Smooth muscle cell (in vitro differentiated cells): ENCODE results near the gene CAMKK2. TPM values are rescaled to one million over a fixed set of nuclear protein-coding genes. Genes with fewer than 3 reads are reported as not detected.

ENCODE experiments used
- DNase-seq: peaks from one replicate; lab custom pipeline; 2025; ENCODE audit not compliant: unreplicated experiment; lab: John Stamatoyannopoulos, UW
- H2AFZ ChIP-seq: fragments of 200-600 bp; sonication (generic); 2 replicates; pipeline ENCODE4 v1.6.0; 2016; ENCODE audit warnings: antibody characterized with exemption, low read depth, mild to moderate bottlenecking
- H3F3A ChIP-seq: fragments of 200-600 bp; sonication (generic); 2 replicates; pipeline ENCODE4 v1.6.0; 2017; ENCODE audit warnings: antibody characterized with exemption, low read depth
- H3K27ac ChIP-seq: fragments of 200-600 bp; sonication (generic); 2 replicates; pipeline ENCODE4 v1.5.1; 2016; ENCODE audit warnings: low read depth, mild to moderate bottlenecking
- H3K27me3 ChIP-seq: fragments of 200-600 bp; sonication (generic); 2 replicates; pipeline ENCODE4 v1.6.1; 2016; ENCODE audit warnings: low read depth, mild to moderate bottlenecking
- H3K36me3 ChIP-seq: fragments of 200-600 bp; sonication (generic); 2 replicates; pipeline ENCODE4 v1.5.1; 2016; ENCODE audit warnings: low read depth
- H3K4me1 ChIP-seq: fragments of 200-600 bp; sonication (generic); 2 replicates; pipeline ENCODE4 v1.5.1; 2016; ENCODE audit warnings: low read depth
- H3K4me2 ChIP-seq: fragments of 200-600 bp; sonication (generic); 2 replicates; pipeline ENCODE4 v1.6.0; 2016; ENCODE audit warnings: mild to moderate bottlenecking
- H3K4me3 ChIP-seq: fragments of 200-600 bp; sonication (generic); 2 replicates; pipeline ENCODE4 v1.5.1; 2016; ENCODE audit warnings: mild to moderate bottlenecking
- H3K79me2 ChIP-seq: fragments of 200-600 bp; sonication (generic); 2 replicates; pipeline ENCODE4 v1.6.0; 2016; ENCODE audit warnings: low read depth, mild to moderate bottlenecking
- H3K9ac ChIP-seq: fragments of 200-600 bp; sonication (generic); 2 replicates; pipeline ENCODE4 v1.6.0; 2016; ENCODE audit warnings: low read depth
- H3K9me3 ChIP-seq: fragments of 200-600 bp; sonication (generic); replicated peaks from 2 replicates; pipeline ENCODE4 v1.5.1; 2016; ENCODE audit warnings: low read depth
- H4K20me1 ChIP-seq: fragments of 200-600 bp; sonication (generic); 2 replicates; pipeline ENCODE4 v1.6.0; 2016; ENCODE audit warnings: low read depth
- CTCF ChIP-seq: fragments of 200-600 bp; sonication (generic); IDR thresholded peaks from 2 replicates; pipeline ENCODE4 v1.5.1; 2017; ENCODE audit warnings: borderline replicate concordance, mild to moderate bottlenecking, antibody characterized with exemption; ENCODE audit not compliant: insufficient read depth, poor library complexity, severe bottlenecking
- WGBS: methylation state at CpG from one replicate; pipeline ENCODE4 v1.1.7; 2016; ENCODE audit warnings: low lambda C conversion rate; 5-methylcytosine and 5-hydroxymethylcytosine counted together
- polyA plus RNA-seq: library from polyadenylated mRNA; unstranded; fragments of >200 nt; fragmentation: Nextera tagmentation; extraction: Ambion mirVana; gene quantifications from 2 replicates; pipeline ENCODE4 v1.2.1, GENCODE V29; 2016
- total RNA-seq: library from RNA; depleted of rRNA; stranded (reverse); fragments of >200 nt; gene quantifications from 2 replicates; pipeline ENCODE4 v1.2.3, GENCODE V29; 2014

CAMKK2 gene
- total and polyA plus RNA-seq, 2 experiments from 2014 or later: 13.3 to 23.4 TPM

- Histone ChIP-seq H3K27ac (no peak overlapping the region), H3K79me2 (peaks cover 5% of the 10 kb centered on the region)
- 89% methylated on average over 10 of the region's 10 CpGs for whole genome bisulfite sequencing
Measured at GRCh38 chr12:121287267-121287954, 9.1 kb downstream of the CAMKK2 start.

GRCh38 chr12:121285856-121286255 lies 10.7 kb downstream of the CAMKK2 start:
- DNase-seq: no peak
- Histone ChIP-seq H3K9me3 (no peaks in the 10 kb centered on the region), H3K36me3 (no peaks in the 10 kb centered on the region), H3K79me2 (peaks cover 8% of the 10 kb centered on the region), H3F3A (no peaks in the 10 kb centered on the region), H3K4me2 (no peak overlapping the region), H2AFZ (no peak overlapping the region), H4K20me1 (peaks cover 78% of the 10 kb centered on the region), H3K9ac (no peak overlapping the region), H3K27me3 (no peaks in the 10 kb centered on the region), H3K4me3 (no peak overlapping the region), H3K27ac (no peak overlapping the region), H3K4me1 (peaks cover 6% of the 10 kb centered on the region)
- no peak for TF ChIP-seq CTCF
- 95% methylated on average over 1 of the region's 1 CpG for WGBS

More at GRCh38 chr12:121287267-121287954, 9.1 kb downstream of the CAMKK2 start:
- no peaks in the 10 kb centered on the region for H3K36me3 ChIP-seq
- no peak overlapping the region for H3K4me3 ChIP-seq
- H4K20me1 ChIP-seq: peaks cover 77% of the 10 kb centered on the region
- DNase-seq: no peak
- H3K9me3 ChIP-seq: no peaks in the 10 kb centered on the region
- no peaks in the 10 kb centered on the region for H3K27me3 ChIP-seq
- H3K4me1 ChIP-seq: peaks cover 6% of the 10 kb centered on the region
- no peak overlapping the region for H3K9ac ChIP-seq
- no peak overlapping the region for H2AFZ ChIP-seq
- H3K4me2 ChIP-seq: no peak overlapping the region
- TF ChIP-seq CTCF: no peak
- no peaks in the 10 kb centered on the region for H3F3A ChIP-seq

GRCh38 chr12:121284551-121285390 lies 11.7 kb downstream of the CAMKK2 start:
- H3K9ac ChIP-seq: no peak overlapping the region
- H3K9me3 ChIP-seq: no peaks in the 10 kb centered on the region
- no peak for DNase-seq
- H3K79me2 ChIP-seq: peaks cover 8% of the 10 kb centered on the region
- no peaks in the 10 kb centered on the region for H3K27me3 ChIP-seq
- H3F3A ChIP-seq: no peaks in the 10 kb centered on the region
- no peak overlapping the region for H3K4me3 ChIP-seq
- H3K36me3 ChIP-seq: no peaks in the 10 kb centered on the region
- 87% methylated on average over 14 of the region's 14 CpGs for WGBS
- TF ChIP-seq CTCF: no peak
- peaks cover 74% of the 10 kb centered on the region for H4K20me1 ChIP-seq
- no peak overlapping the region for H2AFZ ChIP-seq
- H3K27ac ChIP-seq: no peak overlapping the region
- H3K4me1 ChIP-seq: peaks cover 6% of the 10 kb centered on the region
- H3K4me2 ChIP-seq: no peak overlapping the region
